BJ (cell line): Measurements from ENCODE around the gene MUCL3. TPM values are rescaled to one million over a fixed set of nuclear protein-coding genes. Genes with fewer than 3 reads are reported as not detected.
"Not testable (repeated sequence)": the region's sequence is repeated elsewhere in the genome, so short reads cannot be mapped to it uniquely, and the experiment has no call there.

Source experiments
- CTCF ChIA-PET: fragments of 350-600 bp; formaldehyde crosslinking; extraction: SDS; loops from one replicate; lab custom pipeline; 2021; ENCODE audit warnings: antibody characterized with exemption, inconsistent platforms; lab: Yijun Ruan, JAX
- POLR2A ChIA-PET: fragments of 300-600 bp; sonication (Branson Sonifier 250); formaldehyde crosslinking; extraction: SDS; loops from one replicate; lab custom pipeline; 2021; ENCODE audit warnings: antibody characterized with exemption; lab: Charles Lee
- DNase-seq: peaks from one replicate; pipeline ENCODE4 v3.0.0-alpha.2; 2011; ENCODE audit warnings: low read depth
- H3K27me3 ChIP-seq: 2 replicates; pipeline ENCODE4 v1.6.0; 2011; ENCODE audit warnings: low read length; ENCODE audit not compliant: control insufficient read depth, insufficient read depth
- H3K36me3 ChIP-seq: 2 replicates; pipeline ENCODE4 v1.5.1; 2011; ENCODE audit warnings: low read length; ENCODE audit not compliant: control insufficient read depth, insufficient read depth
- H3K4me3 ChIP-seq: 2 replicates; pipeline ENCODE4 v1.5.1; 2011; ENCODE audit warnings: low read depth, mild to moderate bottlenecking, control low read depth, low read length
- polyA plus RNA-seq: library from polyadenylated mRNA; depleted of rRNA; stranded (reverse); fragments of >200 nt; gene quantifications from 2 replicates; pipeline ENCODE4 v1.2.3, GENCODE V29; 2011
- TF ChIP-seq, protein P1 (sequence below): IDR thresholded peaks from 2 replicates; pipeline ENCODE4 v1.5.1; 2011; ENCODE audit warnings: low read depth, mild to moderate bottlenecking, control low read depth, inconsistent platforms, low read length, moderate library complexity; ENCODE audit not compliant: insufficient read depth

The MUCL3 gene
- polyA plus RNA-seq, 1 experiment = not detected

DNA sequence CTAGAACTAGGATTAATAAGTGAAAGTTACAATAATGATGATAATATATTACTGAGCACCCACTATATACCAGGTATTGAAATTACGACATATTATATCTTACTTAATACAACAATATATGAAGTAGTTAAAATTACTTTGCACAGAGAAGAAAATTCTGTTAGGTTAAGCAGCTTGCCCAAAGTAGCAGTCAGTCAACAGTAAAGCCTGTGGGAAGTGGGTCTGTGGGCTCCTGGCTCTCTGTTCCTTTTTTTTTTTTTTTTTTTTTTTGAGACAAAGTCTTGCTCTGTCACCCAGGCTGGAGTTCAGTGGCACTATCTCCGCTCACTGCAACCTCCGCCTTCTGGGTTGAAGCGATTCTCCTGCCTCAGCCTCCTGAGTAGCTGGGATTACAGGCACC is 37.5 kb upstream of the MUCL3 start:
- Histone ChIP-seq H3K27me3 (no peaks in the 10 kb centered on the region), H3K36me3 (peaks cover 9% of the 10 kb centered on the region), H3K4me3 (no peak overlapping the region)
- no peak for DNase-seq
- ChIA-PET CTCF (interaction anchor here (1.1 kb wide), 1 partner anchor 18 kb away, joined by 3 read pairs; no protein-coding TSS in a partner anchor), POLR2A (no interaction called here)
- TF ChIP-seq, protein P1, sequence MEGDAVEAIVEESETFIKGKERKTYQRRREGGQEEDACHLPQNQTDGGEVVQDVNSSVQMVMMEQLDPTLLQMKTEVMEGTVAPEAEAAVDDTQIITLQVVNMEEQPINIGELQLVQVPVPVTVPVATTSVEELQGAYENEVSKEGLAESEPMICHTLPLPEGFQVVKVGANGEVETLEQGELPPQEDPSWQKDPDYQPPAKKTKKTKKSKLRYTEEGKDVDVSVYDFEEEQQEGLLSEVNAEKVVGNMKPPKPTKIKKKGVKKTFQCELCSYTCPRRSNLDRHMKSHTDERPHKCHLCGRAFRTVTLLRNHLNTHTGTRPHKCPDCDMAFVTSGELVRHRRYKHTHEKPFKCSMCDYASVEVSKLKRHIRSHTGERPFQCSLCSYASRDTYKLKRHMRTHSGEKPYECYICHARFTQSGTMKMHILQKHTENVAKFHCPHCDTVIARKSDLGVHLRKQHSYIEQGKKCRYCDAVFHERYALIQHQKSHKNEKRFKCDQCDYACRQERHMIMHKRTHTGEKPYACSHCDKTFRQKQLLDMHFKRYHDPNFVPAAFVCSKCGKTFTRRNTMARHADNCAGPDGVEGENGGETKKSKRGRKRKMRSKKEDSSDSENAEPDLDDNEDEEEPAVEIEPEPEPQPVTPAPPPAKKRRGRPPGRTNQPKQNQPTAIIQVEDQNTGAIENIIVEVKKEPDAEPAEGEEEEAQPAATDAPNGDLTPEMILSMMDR = no peak

DNA sequence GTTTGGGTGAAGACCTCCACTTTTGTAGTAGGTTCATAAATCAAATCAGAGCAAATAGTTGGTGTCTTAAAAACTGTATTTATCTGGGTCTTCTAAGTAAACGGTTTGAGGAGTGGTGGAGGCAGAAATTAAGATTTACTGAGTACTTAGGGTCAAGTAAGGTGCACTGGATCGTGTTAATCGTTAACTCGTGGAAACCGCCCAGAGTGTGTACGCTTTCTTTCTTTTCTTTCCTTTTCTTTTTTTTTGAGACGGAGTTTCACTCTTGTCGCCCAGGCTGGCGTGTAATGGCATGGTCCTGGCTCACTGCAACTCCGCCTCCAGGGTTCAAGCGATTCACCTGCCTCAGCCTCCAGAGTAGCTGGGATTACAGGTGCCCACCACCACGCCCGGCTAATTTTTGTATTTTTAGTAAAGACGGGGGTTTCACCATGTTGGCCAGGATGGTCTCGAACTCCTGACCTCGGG is 33.4 kb upstream of the MUCL3 start:
- Histone ChIP-seq H3K4me3 (peak overlapping the region; percentile 77), H3K36me3 (peaks cover 17% of the 10 kb centered on the region)
- not testable (repeated sequence) for H3K27me3 ChIP-seq, DNase-seq
- CTCF ChIA-PET = interaction anchor here (0.9 to 2.9 kb wide), 8 partner anchors 7 to 172 kb away, joined by 3 to 19 read pairs (median 3); partner anchors contain the start of gene VARS2
- POLR2A ChIA-PET = interaction anchor here (0.6 to 0.7 kb wide), 2 partner anchors 24 to 705 kb away, joined by 3 read pairs; no protein-coding TSS in a partner anchor

GRCh38 chr6:30907758-30908591 is 32.8 kb upstream of the MUCL3 start, which contains the start of gene GTF2H4:
Gene GTF2H4, plus strand, starts transcription at chr6:30908207.
- Histone ChIP-seq H3K4me3 (peak within 1 kb of the TSS; percentile 77), H3K36me3 (peaks cover 18% of the 10 kb centered on the region), H3K27me3 (no peaks in the 10 kb centered on the region)
- TF ChIP-seq, protein P1 = no peak
- ChIA-PET CTCF (interaction anchor here (1.1 to 1.9 kb wide), 4 partner anchors 23 to 171 kb away, joined by 3 to 5 read pairs (median 4); no protein-coding TSS in a partner anchor), POLR2A (interaction anchor here (0.5 to 0.7 kb wide), 3 partner anchors 25 to 706 kb away, joined by 3 to 4 read pairs (median 3); no protein-coding TSS in a partner anchor)
- peak; percentile 94 for DNase-seq

- peaks cover 18% of the 10 kb centered on the region for H3K36me3 ChIP-seq
- TF ChIP-seq, protein P1 = no peak
- peak overlapping the region; percentile 77 for H3K4me3 ChIP-seq
- ChIA-PET POLR2A (no interaction called here), CTCF (interaction anchor here (1.3 to 12.2 kb wide), 5 partner anchors 24 to 171 kb away, joined by 3 to 194 read pairs (median 5); no protein-coding TSS in a partner anchor)
- no peaks in the 10 kb centered on the region for H3K27me3 ChIP-seq
- no peak for DNase-seq
Observed at GRCh38 chr6:30908700-30909099, 32.1 kb upstream of the MUCL3 start.

DNA sequence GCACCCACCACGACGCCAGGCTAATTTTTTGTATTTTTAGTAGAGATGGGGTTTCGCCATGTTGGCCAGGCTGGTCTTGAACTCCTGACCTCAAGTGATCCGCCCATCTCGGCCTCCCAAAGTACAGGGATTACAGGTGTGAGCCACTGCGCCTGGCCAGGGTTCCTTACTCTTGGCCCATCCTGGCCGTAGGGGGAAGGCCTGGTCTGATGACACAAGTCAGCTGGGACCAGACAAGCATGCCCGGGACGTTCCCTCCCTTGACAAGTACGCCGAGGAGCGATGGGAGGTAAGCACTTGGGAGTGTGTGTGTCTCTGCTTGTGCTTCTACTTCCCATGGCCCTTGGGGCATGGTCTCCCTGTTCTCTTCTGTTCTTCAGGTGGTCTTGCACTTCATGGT is 30.3 kb upstream of the MUCL3 start:
- DNase-seq, H3K27me3 ChIP-seq, H3K4me3 ChIP-seq, POLR2A ChIA-PET: not testable (repeated sequence)
- CTCF ChIA-PET = interaction anchor here (1.2 to 12.2 kb wide), 3 partner anchors 166 to 188 kb away, joined by 3 to 194 read pairs (median 7); no protein-coding TSS in a partner anchor
- H3K36me3 ChIP-seq = peaks cover 18% of the 10 kb centered on the region
